NCI-H345 treated with DMSO at 0.1 percent for 48 hours (cell line): Measurements from ENCODE around the gene WNT3.

Experiments used
- DNase-seq: peaks from one replicate; lab custom pipeline; 2025; ENCODE audit not compliant: unreplicated experiment; lab: John Stamatoyannopoulos, UW

Gene WNT3

GRCh38 chr17:46737326-46737725 is 81.2 kb downstream of the WNT3 start:
- no peak for DNase-seq

- DNase-seq, result no peak
Measured at GRCh38 chr17:46736100-46736499, 82.4 kb downstream of the WNT3 start.

GRCh38 chr17:46733837-46734475 is 84.5 kb downstream of the WNT3 start:
- DNase-seq, result no peak

- DNase-seq, result no peak
Measured at GRCh38 chr17:46732754-46733398, 85.6 kb downstream of the WNT3 start.

GRCh38 chr17:46732160-46732559 is 86.3 kb downstream of the WNT3 start:
- DNase-seq, result no peak

GRCh38 chr17:46730679-46731078 is 87.8 kb downstream of the WNT3 start:
- no peak for DNase-seq

- no peak for DNase-seq
Measured at GRCh38 chr17:46730026-46730425, 88.5 kb downstream of the WNT3 start.

- no peak for DNase-seq
Measured at GRCh38 chr17:46727572-46728348, 90.7 kb downstream of the WNT3 start.

- no peak for DNase-seq
Measured at GRCh38 chr17:46726206-46726605, 92.3 kb downstream of the WNT3 start.

GRCh38 chr17:46722662-46723285 is 95.7 kb downstream of the WNT3 start:
- no peak for DNase-seq

GRCh38 chr17:46720408-46720807 is 98.1 kb downstream of the WNT3 start:
- no peak for DNase-seq

- DNase-seq, result no peak
Measured at GRCh38 chr17:46719891-46720290, 98.6 kb downstream of the WNT3 start.

GRCh38 chr17:46717999-46718398 is 100.5 kb downstream of the WNT3 start:
- no peak for DNase-seq
